ENCODE data around the gene RMC1.

- TF ChIP-seq POLR2A (IDR thresholded peaks at IDR 0.05; ENCODE audit: low read length) (no peak), GATA1 (IDR thresholded peaks at IDR 0.05; ENCODE audit: low read depth, low read length) (no peak)
Measured at GRCh38 chr18:23548275-23548674, 45.0 kb downstream of the RMC1 start.

Measured in erythroblast (primary cell).